ENCODE results near the gene GLMP.

DNA sequence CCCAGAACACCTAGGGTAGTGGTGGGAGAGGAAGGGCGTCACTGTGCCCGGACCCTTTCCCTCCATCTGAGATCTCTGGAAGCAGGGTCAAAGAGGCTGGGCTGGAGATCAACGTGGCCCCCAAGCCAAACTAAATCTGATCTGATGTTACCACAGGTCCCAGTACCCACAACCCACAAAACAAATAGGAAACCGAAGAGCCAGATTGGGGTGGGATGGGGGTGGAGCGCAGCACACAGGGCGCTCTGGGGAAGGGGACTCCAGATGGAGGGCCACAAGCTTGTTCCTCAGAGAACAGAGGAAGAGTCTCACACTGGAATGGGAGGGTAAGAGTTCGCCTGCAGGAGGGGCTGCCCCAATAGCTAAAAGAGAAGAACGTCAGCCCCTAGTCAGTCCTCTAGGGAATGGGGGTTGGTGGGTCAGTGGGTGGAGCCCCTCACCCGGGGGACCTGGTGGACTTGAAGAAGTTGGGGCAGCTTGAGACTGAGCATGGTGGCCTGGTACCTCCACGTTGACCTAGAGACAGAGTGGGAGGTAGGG is 49.2 kb downstream of the GLMP start:
- TF ChIP-seq, protein P1, sequence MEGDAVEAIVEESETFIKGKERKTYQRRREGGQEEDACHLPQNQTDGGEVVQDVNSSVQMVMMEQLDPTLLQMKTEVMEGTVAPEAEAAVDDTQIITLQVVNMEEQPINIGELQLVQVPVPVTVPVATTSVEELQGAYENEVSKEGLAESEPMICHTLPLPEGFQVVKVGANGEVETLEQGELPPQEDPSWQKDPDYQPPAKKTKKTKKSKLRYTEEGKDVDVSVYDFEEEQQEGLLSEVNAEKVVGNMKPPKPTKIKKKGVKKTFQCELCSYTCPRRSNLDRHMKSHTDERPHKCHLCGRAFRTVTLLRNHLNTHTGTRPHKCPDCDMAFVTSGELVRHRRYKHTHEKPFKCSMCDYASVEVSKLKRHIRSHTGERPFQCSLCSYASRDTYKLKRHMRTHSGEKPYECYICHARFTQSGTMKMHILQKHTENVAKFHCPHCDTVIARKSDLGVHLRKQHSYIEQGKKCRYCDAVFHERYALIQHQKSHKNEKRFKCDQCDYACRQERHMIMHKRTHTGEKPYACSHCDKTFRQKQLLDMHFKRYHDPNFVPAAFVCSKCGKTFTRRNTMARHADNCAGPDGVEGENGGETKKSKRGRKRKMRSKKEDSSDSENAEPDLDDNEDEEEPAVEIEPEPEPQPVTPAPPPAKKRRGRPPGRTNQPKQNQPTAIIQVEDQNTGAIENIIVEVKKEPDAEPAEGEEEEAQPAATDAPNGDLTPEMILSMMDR (IDR thresholded peaks at IDR 0.05): no peak
- TF ChIP-seq POLR2A (IDR thresholded peaks at IDR 0.05) (no peak), EP300 (IDR thresholded peaks at IDR 0.05) (no peak)

All from tibial nerve (tissue), 4 donors.